HG02571 (cell line): ENCODE measurements around the gene SLC25A20.
"Not testable (repeated sequence)": the region's sequence is repeated elsewhere in the genome, so short reads cannot be mapped to it uniquely, and the experiment has no call there.

ENCODE experiments used
- ATAC-seq: cut with Tn5 transposase; IDR thresholded peaks from one replicate; pipeline ENCODE4 v1.9.1; 2021; ENCODE audit warnings: mild to moderate bottlenecking, moderate library complexity; ENCODE audit not compliant: unreplicated experiment

The SLC25A20 gene

GRCh38 chr3:48847504-48848423 is 50.9 kb downstream of the SLC25A20 start, which contains the start of gene PRKAR2A:
Gene PRKAR2A (minus strand): TSS chr3:48847874. CDS start chr3:48847596, 278 bp downstream.
- ATAC-seq, result peak; percentile 89

- ATAC-seq, result peak; percentile 27
Observed at GRCh38 chr3:48847053-48847503, 51.6 kb downstream of the SLC25A20 start.

GRCh38 chr3:48845170-48845569 is 53.5 kb downstream of the SLC25A20 start:
- no peak for ATAC-seq

GRCh38 chr3:48837163-48837562 is 61.5 kb downstream of the SLC25A20 start:
- ATAC-seq, result no peak

GRCh38 chr3:48835650-48836366 is 62.9 kb downstream of the SLC25A20 start:
- ATAC-seq, result no peak

- no peak for ATAC-seq
Observed at GRCh38 chr3:48832684-48833083, 66.0 kb downstream of the SLC25A20 start.

GRCh38 chr3:48830715-48831114 is 68.0 kb downstream of the SLC25A20 start:
- no peak for ATAC-seq

GRCh38 chr3:48829525-48829924 is 69.2 kb downstream of the SLC25A20 start:
- ATAC-seq, result not testable (repeated sequence)

- not testable (repeated sequence) for ATAC-seq
Observed at GRCh38 chr3:48827874-48828273, 70.8 kb downstream of the SLC25A20 start.

- no peak for ATAC-seq
Observed at GRCh38 chr3:48826451-48826850, 72.2 kb downstream of the SLC25A20 start.

GRCh38 chr3:48820612-48821324 is 77.9 kb downstream of the SLC25A20 start:
- ATAC-seq, result no peak

GRCh38 chr3:48819234-48820221 is 79.2 kb downstream of the SLC25A20 start:
- ATAC-seq, result no peak

GRCh38 chr3:48811524-48811923 is 87.2 kb downstream of the SLC25A20 start:
- no peak for ATAC-seq
